HG03139 (cell line): ENCODE data around the gene HID1.
"Not testable (repeated sequence)": the region's sequence is repeated elsewhere in the genome, so short reads cannot be mapped to it uniquely, and the experiment has no call there.

Experiments
- ATAC-seq: cut with Tn5 transposase; IDR thresholded peaks from one replicate; pipeline ENCODE4 v1.9.1; 2021; ENCODE audit not compliant: unreplicated experiment

HID1 gene

DNA sequence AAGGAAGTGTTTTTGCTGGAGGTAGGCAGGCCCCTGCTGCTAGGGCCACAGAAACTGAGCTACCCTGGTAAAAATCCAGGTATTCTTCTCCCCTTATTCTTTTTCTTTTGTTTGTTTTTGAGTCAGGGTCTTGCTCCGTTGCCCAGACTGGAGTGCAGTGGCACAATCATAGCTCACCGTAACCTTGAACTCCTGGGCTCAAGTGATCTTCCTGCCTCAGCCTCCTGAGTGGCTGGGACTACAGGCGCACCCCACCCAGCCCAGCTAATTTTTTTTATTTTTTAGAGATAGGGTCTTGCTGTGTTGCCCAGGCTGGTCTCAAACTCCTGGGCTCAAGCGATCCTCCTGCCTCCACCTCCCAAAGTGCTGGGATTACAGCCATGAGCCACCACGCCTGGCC, 3.1 kb downstream of the HID1 start:
- not testable (repeated sequence) for ATAC-seq

GRCh38 chr17:74968361-74968780, 4.2 kb downstream of the HID1 start:
- no peak for ATAC-seq

DNA sequence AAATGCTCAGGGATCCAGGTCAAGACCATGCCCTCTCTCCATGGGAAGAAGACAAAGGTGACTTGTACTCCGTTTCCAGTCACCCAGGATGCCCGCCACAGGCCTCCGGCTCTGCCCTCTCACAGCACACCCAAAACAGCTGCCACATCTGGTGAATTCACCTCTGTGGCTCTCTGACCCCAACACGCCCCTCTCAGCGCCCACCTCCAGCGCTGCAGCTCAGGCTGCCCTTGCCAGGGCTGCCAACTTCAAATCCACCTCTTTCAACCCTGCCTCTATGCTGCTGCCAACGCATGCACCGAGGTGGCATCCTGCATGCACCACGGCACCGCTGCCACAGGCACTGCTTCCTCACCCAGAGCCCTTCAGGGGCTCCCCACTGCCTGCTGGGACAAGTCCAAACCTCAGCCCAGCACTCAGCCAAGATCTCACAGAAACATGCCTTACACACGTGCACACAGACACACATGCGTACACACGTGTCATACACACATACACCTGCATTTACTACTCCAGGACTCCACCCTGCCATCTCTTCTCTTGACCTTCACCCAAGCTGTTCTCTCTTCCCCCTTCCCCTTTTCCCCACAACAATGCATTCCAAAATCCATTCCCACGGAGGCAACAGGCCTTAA, 7.5 kb downstream of the HID1 start:
- no peak for ATAC-seq

- ATAC-seq = no peak
Measured at GRCh38 chr17:74964246-74964761, 8.3 kb downstream of the HID1 start.

- ATAC-seq = no peak
Measured at GRCh38 chr17:74963656-74964055, 8.9 kb downstream of the HID1 start.

- no peak for ATAC-seq
Measured at GRCh38 chr17:74962622-74963394, 9.8 kb downstream of the HID1 start.

- no peak for ATAC-seq
Measured at GRCh38 chr17:74961657-74962350, 10.8 kb downstream of the HID1 start.

GRCh38 chr17:74960570-74961342, 11.8 kb downstream of the HID1 start:
- ATAC-seq = no peak

- no peak for ATAC-seq
Measured at GRCh38 chr17:74959826-74960515, 12.6 kb downstream of the HID1 start.

DNA sequence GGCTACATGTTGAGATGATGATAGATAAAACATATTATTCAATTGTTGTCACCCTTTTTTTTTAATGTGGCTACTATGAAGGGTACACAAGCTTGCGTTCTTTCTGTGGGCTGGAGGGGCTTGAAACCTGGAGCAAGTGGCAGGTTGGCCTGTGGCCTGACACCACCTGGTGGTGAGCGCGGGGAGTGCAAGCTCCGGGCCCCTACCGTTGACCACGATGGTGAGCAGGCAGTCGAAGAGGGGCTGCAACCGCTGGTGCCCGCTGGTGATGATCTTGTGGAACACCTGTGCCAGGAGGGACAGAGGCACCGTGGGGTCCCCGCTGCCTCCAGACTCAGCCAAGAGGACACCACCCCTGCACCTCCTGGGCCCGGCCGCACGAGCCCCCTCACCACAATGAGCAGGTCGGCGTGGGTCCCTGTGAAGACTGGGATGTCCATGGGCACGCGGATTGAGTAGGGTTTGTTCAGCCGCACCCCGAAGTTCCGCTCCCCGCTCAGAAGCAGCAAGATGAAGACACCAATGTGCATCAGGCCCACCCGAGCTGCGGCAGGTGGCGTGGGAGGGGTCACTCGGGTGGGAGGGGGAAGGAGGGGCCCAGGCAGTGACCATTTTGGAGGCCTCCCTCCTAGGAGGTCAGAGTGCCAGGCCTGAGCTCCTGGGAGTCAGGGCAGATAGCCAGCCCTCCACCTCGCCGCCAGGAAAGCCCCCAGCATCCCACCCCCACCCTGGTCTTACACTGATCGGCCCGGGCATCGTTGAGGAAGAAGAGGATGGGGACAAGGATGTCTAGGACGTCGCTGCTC, 14.4 kb downstream of the HID1 start:
- ATAC-seq = no peak

DNA sequence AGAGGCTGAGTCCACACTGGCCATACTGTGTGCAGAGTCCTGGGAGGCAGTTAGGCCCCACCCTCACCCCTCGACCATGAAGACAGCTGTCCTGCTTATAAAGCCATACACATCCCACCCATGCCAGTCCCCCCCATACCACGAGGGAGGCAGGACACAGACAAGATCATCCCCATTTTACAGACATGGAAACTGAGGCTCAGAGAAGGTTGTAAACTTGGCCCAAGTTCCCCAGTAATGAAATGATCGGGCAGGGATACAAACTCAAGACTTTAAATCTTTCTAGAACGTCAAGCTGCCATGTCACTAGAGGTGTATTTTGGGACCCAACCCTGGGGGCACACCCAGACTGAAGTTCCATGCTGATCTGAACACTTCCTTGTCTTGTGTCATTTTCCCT, 16.5 kb downstream of the HID1 start:
- no peak for ATAC-seq

DNA sequence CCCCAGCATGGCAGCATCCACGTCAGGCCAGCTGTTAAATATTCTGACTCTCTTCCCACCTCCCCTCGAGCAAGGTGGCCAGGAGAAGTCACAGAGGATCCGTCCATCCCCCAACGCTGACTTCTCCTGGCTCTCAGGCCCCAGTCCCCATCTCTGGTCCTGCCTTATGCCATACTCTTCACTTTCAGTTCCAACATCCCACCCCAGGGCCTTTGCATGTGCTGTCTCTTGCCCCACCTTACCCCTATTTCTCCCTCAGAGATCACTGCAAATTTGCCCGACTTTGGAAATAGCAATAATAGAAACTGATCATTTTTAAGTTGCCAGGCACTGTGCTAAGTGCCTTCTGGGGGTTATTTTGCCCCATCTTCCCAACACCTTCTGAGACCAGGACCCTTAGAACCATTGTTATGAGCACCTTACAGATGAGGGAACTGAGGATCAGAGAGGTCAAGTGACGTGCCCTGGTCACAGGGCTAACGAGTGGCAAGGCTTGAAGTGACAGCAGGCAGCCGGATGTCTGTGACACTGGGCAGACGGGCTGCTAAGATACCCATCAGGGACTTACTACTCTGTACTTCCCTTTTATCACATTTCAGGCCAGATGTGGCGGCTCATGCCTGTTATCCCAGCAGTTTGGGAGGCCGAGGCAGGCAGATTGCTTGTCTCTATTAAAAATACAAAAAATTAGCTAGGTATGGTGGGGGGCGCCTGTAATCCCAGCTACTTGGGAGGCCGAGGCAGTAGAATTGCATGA, 17.7 kb downstream of the HID1 start:
- no peak for ATAC-seq

- ATAC-seq = no peak
Measured at GRCh38 chr17:74954115-74954514, 18.4 kb downstream of the HID1 start.

GRCh38 chr17:74953134-74953687, 19.3 kb downstream of the HID1 start:
- ATAC-seq = no peak

DNA sequence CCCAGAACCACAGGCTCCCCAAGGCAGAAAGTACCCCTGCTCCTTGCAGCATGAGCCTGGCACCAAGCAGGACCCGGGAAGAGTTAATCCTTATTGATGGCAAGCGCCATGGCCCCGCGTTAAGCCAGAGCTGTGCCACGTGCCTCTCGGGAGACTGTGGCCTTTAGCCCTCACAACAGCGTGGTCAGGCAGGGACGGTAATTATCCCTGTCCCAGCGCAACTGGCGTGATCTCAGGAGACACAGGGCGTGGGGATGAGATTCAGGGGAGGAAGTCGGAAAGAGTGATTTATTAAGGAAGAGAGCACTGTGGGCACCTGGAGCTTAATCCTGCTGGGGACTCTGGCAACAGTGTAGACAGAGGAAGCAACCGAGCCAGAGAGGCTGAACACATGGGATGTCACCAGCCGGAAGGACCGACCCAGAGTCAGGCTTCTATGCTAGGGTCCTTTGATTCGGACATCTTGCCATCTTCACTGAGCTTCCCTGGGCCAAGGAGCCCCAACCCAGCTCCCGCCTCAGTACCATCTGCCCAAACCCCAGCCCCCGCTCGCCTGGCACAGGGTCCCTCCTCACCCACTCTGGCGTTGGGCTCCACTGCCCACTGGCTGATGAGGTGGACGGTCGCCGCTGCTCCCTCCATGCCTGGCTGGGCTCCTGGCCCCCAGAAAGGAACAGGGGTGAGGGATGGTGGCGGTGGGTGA, 20.0 kb downstream of the HID1 start:
- ATAC-seq = no peak

DNA sequence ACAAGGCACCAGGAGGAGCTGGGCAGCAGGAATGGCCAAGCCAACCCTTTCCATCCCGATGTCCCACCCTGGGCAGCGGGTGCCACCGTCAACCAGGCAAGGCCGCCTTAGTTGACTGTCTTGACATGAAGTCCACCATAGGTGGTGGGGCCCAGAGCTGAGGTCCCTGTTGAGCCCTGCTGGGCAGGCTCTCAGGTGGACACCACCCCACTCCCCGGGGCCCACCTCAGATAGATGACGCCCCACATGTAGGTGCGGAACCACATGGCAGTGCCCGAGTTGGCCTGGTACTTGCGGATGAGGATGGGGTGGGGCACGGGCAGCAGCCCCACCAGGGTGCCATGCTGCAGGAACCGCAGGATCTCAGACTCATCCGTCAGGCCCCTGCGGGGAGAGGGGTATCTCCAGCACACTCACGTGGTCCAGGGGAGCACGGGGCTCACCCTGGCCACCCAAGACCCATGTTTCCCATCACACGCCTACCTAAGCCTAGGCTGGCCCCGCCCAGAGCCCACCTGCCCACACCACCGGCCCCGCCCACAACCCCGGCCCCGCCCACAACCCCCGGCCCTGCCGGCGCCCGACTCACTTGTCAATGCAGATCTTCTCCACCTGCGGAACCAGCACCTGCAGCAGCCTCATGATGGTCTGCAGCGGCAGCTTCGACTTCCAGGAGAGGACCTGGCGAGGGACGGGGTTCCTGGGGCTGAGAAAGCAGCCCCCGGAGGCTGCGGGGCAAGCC, 20.7 kb downstream of the HID1 start:
- ATAC-seq = no peak

- ATAC-seq = no peak
Measured at GRCh38 chr17:74951065-74951464, 21.5 kb downstream of the HID1 start.
